GM12891 (cell line): ENCODE data around the gene TMEM88. TPM values are rescaled to one million over a fixed set of nuclear protein-coding genes. Genes with fewer than 3 reads are reported as not detected.
"Not testable (repeated sequence)": the region's sequence is repeated elsewhere in the genome, so short reads cannot be mapped to it uniquely, and the experiment has no call there.

Source experiments
- DNase-seq: peaks from one replicate; pipeline ENCODE4 v3.0.0; 2011; ENCODE audit warnings: low spot score; ENCODE audit not compliant: insufficient read length
- FAIRE-seq: peaks from 2 replicates; lab custom pipeline; 2011; peaks lifted over from hg19 to GRCh38; lab: Jason Lieb, UNC
- PAX5 ChIP-seq: IDR thresholded peaks from 2 replicates; pipeline ENCODE4 v1.6.1; 2011; ENCODE audit warnings: low read length, moderate library complexity, mild to moderate bottlenecking; ENCODE audit not compliant: insufficient read depth, severe bottlenecking
- POLR2A ChIP-seq: IDR thresholded peaks from 2 replicates; pipeline ENCODE4 v1.6.1; 2011; ENCODE audit warnings: low read depth, low read length, control low read depth
- POLR2AphosphoS5 ChIP-seq: IDR thresholded peaks from 2 replicates; pipeline ENCODE4 v1.6.1; 2011; ENCODE audit warnings: low read depth, low read length, control low read depth
- POU2F2 ChIP-seq: IDR thresholded peaks from 2 replicates; pipeline ENCODE4 v1.6.1; 2011; ENCODE audit warnings: low read depth, mild to moderate bottlenecking, control low read depth, low read length, moderate library complexity
- SPI1 ChIP-seq: IDR thresholded peaks from 2 replicates; pipeline ENCODE4 v1.6.1; 2011; ENCODE audit warnings: low read depth, low read length, control low read depth
- TAF1 ChIP-seq: IDR thresholded peaks from 2 replicates; pipeline ENCODE4 v1.6.1; 2011; ENCODE audit warnings: low read depth, low read length, control low read depth
- polyA plus RNA-seq: library from polyadenylated mRNA; unstranded; fragments of >200 nt; gene quantifications from one replicate; pipeline ENCODE4 v1.2.1, GENCODE V29; 2012; ENCODE audit warnings: low read depth, missing spikeins, inconsistent platforms; ENCODE audit not compliant: missing spikeins

TMEM88 gene
- polyA plus RNA-seq: 1.1 TPM

DNA sequence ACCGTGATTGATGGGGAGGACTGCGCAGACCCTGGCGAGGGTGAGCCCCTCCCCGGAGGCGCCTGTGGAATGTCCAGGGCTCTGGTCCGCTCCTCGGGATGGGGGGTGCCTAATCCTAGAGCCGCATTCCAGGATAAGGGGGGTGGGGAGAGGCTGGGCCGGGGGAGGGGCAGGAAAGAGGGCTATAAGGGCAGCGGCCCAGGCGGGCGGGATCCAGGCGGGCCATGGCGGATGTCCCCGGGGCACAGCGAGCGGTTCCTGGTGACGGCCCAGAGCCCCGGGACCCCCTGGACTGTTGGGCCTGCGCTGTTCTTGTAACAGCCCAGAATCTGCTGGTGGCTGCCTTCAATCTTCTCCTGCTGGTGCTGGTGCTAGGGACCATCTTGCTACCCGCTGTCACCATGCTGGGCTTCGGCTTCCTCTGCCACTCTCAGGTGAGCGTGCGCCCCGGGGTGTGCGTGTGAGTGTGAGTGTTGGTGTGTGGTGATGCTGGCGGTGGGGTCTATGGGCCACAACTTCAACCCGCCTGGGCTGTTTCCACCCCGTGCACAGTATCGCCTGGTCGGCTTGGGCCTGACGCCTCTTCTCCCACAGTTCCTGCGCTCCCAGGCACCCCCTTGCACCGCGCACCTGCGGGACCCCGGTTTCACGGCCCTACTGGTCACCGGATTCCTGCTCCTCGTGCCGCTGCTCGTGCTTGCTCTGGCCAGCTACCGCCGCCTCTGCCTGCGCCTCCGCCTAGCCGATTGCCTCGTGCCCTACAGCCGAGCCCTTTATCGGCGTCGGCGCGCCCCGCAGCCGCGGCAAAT, at the start of gene TMEM88:
TMEM88 (plus strand) TSS at position 216 of the 809 bp plus-strand sequence; CDS start at position 225, 9 bp downstream.
- no peak for DNase-seq
- TF ChIP-seq POLR2A: no peak
- 0 out of 2 replicates have a peak, but pooled peaks have one; percentile 33 for TF ChIP-seq POLR2AphosphoS5
- no peak for FAIRE-seq

DNA sequence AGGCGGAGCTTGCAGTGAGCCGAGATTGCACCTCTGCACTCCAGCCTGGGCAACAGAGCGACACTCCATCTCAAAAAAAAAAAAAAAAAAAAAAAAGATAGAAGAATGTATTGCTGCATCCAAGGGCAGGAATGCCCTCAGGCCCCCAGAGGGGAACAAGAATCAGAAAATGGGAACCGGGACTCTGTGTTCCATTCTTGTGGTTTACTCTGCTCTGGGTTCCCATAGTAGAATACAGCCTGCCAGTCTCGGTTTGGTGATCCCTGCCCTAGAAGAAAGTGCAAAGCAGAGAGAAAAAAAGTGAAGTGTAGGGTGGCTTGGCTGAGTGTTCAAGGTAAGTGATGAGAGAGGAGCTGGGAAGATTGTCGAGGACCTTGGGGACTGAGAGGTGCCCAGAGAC, 48.3 kb upstream of the TMEM88 start:
- TF ChIP-seq POLR2AphosphoS5: no peak
- DNase-seq: no peak
- FAIRE-seq: no peak

DNA sequence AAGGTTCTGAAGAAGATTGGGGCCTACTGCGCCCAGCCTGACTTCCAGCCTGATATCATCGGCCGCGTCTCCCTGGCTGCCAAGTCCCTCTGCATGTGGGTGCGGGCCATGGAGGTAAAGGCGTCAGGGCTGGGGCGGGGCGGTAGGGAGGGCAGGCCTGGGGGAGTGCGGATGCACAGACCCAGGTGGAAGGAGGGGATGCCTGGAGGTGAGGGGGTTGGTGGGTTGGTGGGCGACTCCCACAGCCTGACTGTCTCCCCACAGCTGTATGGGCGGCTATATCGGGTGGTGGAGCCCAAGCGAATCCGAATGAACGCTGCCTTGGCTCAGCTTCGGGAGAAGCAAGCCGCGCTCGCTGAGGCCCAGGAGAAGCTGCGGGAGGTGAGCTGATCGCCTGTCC, 47.7 kb upstream of the TMEM88 start:
- no peak for TF ChIP-seq TAF1
- no peak for TF ChIP-seq POLR2A
- TF ChIP-seq PAX5: no peak
- TF ChIP-seq POU2F2: no peak
- no peak for TF ChIP-seq SPI1
- TF ChIP-seq POLR2AphosphoS5: no peak
- no peak for DNase-seq

GRCh38 chr17:7809086-7809790, 45.6 kb upstream of the TMEM88 start:
- FAIRE-seq: no peak
- TF ChIP-seq POLR2AphosphoS5 (no peak), TAF1 (no peak), PAX5 (no peak), SPI1 (no peak), POLR2A (no peak), POU2F2 (no peak)
- DNase-seq: no peak

More for the DNA sequence above, 47.7 kb upstream of the TMEM88 start:
- FAIRE-seq: no peak

GRCh38 chr17:7809791-7810343, 45.0 kb upstream of the TMEM88 start:
- not testable (repeated sequence) for DNase-seq, FAIRE-seq

GRCh38 chr17:7811251-7811650, 43.6 kb upstream of the TMEM88 start:
- TF ChIP-seq PAX5: no peak
- no peak for TF ChIP-seq POLR2A
- TF ChIP-seq POLR2AphosphoS5: no peak
- FAIRE-seq: no peak
- no peak for DNase-seq

DNA sequence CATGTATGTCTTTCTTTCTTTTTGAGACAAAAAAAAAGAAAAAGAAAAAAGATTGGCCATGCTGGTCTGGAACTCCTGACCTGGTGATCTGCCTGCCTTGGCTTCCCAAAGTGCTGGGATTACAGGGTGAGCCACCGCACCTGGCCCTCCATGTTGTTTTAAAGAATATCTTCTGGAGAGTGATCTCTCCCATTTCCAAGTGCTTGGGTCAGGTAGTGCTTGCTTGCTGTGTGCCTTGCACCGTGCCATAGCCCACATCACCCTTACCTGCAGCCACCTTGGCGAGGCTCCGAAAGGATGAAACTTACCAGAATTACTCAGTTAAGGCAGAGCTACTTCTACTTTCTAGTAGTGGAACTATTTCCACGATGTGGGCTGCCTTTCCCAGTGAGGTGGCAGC, 39.9 kb upstream of the TMEM88 start:
- no peak for DNase-seq
- no peak for TF ChIP-seq POLR2A
- no peak for TF ChIP-seq PAX5
- no peak for TF ChIP-seq TAF1
- TF ChIP-seq SPI1: no peak
- no peak for TF ChIP-seq POLR2AphosphoS5
- TF ChIP-seq POU2F2: no peak
- no peak for FAIRE-seq

GRCh38 chr17:7816926-7817642, 37.8 kb upstream of the TMEM88 start:
- no peak for TF ChIP-seq PAX5
- TF ChIP-seq POLR2A: no peak
- TF ChIP-seq SPI1: no peak
- no peak for TF ChIP-seq TAF1
- TF ChIP-seq POLR2AphosphoS5: no peak
- no peak for TF ChIP-seq POU2F2
- no peak for DNase-seq
- FAIRE-seq: no peak

DNA sequence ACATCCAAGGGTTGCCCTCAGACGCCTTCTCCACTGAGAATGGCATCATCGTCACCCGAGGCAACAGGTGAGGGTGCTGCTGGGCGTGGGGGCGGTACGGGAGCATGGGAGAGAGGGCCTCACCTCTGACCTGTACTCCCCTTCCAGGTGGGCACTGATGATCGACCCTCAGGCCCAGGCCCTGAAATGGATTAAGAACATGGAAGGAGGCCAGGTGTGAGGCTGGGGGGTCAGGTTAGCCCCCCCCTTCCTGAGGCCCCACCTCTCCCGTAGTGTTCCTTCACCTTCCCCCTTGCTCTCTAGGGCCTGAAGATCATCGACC, 37.3 kb upstream of the TMEM88 start:
- FAIRE-seq (no peak), DNase-seq (no peak)

DNA sequence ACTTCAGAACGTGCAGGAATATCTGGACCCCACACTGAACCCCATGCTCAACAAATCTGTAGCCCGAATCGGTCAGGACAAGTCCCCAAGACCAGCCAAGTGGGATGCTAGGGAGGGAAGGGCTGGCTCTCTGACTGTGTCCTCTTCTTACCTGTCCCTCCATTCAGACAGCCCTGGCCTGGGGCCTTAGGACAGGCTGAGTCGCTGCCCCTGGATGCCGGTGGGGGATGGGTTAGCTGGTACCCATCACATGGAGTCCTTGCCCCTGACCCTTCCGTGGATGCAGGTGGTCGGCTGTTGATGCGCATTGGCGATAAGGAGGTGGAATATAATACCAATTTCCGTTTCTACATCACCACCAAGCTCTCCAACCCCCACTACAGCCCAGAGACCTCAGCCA, 36.8 kb upstream of the TMEM88 start:
- no peak for FAIRE-seq
- no peak for TF ChIP-seq POLR2AphosphoS5
- TF ChIP-seq POLR2A: no peak
- TF ChIP-seq POU2F2: no peak
- no peak for TF ChIP-seq SPI1
- DNase-seq: no peak

More for the DNA sequence above, 37.3 kb upstream of the TMEM88 start:
- no peak for TF ChIP-seq POU2F2
- TF ChIP-seq TAF1: no peak
- no peak for TF ChIP-seq POLR2A
- no peak for TF ChIP-seq PAX5
- TF ChIP-seq POLR2AphosphoS5: no peak
- TF ChIP-seq SPI1: no peak
